ENCODE data around the gene SDF2L1.
"Not testable (repeated sequence)": the region's sequence is repeated elsewhere in the genome, so short reads cannot be mapped to it uniquely, and the experiment has no call there.

The SDF2L1 gene

DNA sequence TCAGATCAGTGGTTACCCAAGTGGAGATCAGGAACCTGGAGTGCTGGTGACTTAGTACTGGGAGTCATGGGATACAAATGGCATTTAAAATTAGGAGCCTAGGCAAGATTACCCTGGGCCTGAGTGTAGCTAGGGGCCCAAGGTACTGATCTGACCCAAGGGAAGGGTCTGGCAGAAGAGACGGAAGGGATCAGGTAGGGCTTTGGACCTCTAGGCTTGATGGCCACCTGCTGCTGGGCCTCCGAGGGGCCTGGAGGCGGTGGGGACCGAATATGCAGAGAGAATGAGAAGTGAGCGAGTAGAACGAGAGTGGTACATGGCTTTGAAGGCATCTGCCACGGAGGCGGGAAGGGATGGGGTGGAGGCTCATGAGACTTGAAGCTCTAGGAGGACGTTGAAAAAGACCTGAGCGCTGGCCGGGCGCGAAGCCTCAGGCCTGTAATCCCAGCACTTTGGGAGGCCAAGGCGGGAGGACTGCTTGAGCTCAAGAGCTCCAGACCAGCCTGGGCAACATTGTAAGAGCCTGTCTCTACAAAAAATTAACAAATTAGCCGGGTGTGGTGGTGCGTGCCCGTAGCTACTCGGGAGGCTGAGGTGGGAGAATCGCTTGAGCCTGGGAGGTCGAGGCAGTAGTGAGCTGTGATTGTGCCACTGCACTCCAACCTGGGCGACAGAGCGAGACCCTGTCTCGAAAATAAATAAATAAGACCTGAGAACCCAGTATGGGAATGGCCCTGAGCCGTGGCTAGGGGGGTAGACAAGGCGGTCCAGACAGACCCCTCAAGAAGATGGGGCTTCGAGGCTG lies 23.1 kb downstream of the SDF2L1 start:
- DNase-seq: peak; percentile 29

DNA sequence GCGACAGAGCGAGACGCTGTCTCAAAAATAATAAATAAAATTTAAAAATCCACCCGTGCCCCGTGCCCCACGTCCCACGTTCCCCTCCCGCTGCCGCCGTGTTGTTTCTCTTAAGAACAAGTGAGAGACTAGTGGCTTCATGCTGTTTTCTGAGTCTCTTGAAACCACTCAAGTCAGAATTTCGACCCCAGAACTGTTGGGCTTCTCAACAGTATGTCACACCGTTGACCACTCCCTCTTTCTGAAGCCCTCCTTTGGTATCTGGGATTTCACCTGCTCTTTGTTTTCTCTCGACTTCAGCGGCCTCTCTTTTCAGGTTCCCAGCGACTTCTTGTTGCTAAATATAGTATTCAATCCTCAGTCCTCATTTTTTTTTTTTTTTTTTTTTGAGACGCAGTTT lies 24.7 kb downstream of the SDF2L1 start:
- no peak for DNase-seq

- DNase-seq: no peak
Measured at GRCh38 chr22:21669026-21669425, 26.9 kb downstream of the SDF2L1 start.

GRCh38 chr22:21672107-21672629 lies 30.1 kb downstream of the SDF2L1 start:
- DNase-seq: no peak

DNA sequence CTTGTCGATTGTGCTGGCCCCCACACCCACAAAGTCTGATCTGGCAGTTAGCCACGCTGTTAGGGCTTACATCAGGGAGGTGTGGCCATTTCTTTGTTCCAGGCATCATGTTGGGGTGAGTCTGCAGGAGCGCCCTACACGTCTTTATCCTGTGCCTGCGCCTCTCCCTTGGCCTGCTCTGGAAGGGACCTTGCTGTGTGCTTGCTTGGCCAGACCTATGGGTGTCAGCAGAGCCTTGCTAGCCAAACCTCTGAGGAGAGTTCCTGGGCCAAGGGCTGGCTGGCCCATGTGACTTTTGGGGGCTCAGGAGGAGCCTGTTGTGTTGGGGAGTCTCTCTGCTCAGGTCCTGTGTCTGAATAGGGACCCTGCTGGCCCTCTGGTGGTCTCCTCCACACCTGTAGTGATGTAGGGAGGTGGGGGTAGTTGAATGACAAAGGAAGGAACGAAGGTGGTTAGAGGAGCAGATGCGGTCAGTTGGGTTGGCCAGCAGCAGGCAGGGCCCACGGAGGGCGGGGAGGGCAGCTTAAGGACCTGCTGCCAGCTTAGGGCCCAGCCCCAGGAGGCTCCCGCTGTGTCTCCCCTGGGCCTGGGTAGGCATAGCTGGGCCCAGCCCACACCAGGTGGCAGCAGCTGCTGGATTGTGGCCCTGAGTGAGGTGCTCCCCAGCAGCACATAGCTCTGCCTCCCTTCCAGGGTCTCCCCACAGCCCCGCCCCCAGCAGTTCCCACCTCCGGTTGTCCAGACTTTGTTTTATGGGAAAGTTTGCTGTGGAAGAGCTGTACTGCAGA lies 31.6 kb downstream of the SDF2L1 start:
- DNase-seq: no peak

DNA sequence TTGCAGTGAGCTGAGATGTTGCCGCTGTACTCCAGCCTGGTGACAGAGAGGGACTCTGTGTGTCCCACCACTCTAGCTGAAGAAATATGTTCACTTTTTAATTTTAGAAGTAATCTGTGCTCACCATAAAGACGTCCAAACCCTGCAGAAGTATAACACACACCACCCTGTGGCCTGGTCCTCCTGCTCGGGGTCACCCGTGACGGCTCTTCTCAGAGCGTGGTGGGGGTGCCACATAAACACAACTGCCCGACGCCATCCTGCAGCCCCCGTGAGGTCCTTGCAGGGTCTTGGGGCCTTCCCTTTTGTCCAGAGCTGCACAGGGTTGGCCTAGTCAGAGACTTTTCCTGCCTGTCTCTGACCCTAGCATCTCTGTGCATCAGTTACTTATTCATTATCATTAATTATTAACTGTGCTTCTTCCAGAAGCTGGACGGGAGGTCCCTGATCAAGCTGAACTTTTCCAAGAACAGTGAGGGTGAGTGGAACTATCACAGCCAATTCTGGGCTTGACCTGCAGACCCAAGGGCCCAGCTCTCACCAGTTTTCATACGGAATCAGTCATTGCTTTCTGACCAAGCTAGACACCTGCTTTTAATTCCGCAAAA lies 32.6 kb downstream of the SDF2L1 start:
- no peak for DNase-seq

DNA sequence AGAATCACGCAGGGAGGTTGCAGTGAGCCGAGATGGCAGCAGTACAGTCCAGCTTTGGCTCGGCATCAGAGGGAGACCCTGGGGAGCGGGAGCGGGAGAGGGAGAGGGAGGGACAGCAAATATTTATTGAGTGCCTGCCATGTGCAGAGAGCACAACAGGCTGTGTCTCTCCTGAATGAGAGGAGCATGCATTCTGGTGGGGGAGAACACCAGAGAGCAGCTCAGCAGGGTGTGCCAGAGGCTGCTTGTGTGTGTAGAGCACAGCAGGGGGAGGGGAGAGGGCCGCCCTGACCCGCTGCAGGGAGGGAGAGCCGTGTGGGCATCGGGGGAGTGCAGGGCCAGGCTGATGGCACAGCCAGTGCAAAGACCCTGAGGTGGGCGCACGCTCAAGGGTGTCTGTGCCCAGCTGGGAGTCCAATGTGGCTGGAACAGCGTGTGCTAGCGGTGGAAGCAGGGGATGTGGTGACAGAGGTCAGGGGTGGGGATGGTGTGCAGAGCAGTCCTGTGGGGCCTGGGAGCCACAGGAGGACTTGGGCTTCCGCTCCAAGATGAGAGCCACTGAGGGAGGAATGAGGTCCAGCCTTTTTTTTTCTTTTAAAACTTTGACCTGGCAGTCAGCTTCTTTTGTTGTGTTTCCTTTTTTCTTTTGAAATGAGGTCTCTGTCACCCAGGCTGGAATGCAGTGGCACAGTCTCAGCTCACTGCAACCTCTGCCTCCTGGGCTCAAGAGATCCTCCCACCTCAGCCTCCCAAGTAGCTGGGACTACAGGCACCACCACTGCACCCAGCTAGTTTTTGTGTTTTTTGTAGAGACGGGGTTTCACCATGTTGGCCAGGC lies 35.7 kb downstream of the SDF2L1 start:
- DNase-seq: no peak

DNA sequence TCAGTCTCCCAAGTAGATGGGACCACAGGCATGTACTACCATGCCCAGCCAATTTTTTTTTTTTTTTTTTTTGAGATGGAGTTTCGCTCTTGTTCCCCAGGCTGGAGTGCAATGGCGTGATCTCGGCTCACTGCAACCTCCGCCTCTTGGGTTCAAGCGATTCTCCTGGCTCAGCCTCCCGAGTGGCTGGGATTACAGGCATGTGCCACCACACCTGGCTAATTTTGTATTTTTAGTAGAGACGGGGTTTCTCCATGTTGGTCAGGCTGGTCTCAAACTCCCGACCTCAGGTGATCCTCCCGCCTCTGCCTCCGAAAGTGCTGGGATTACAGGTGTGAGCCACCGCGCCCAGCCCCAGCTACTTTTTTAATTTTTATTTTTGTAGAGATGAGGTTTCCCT lies 36.7 kb downstream of the SDF2L1 start:
- not testable (repeated sequence) for DNase-seq

DNA sequence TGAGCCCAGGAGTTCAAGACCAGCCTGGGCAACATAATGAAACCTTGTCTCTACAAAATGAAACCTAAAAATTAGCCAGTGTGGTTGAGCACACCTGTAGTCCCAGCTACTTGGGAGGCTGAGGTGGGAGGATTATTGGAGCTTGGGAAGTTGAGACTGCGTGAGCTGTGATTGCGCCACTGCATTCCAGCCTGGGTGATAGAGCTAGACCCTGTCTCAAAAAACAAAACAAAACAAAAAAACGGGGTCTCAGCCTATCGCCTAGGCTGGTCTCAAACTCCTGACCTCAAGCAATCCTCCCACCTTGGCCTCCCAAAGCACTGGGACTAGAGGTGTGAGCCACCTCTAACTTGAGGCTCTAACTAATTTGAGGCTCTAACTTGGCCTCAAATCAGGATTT lies 37.3 kb downstream of the SDF2L1 start:
- no peak for DNase-seq

DNA sequence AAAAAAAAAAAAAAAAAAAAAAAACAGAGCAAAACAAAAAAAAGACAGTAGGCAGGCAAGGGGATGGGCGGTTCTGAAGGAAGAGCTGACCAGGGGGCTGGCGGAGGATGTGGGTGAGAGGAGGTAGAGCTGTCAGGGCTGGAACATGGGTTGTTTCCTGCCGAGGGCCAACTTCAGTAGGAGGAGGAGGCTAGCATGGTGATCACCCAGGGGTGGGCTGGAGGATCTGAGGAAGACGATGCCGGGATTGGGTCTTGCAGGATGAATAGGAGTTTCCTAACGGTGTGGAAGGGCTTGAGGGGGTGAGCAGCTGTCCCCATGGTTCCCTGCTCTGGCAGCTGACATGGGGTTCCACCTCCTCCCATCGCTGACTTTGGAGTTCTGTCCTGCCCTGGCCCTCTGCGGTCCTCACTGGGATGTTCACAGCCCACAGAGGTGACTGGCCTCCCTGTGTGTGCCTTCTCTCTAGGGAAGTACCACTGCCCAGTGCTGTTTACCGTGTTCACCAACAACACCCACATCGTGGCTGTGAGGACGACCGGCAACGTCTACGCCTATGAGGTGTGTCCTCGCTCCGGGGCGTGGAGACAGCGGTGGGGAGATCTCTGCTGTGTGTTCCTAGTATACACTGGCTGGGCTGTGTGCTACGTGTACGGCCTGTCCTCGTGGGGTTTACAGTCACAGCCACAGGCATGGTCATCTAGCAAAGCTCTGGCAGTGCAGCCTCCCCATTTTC lies 38.9 kb downstream of the SDF2L1 start:
- no peak for DNase-seq

DNA sequence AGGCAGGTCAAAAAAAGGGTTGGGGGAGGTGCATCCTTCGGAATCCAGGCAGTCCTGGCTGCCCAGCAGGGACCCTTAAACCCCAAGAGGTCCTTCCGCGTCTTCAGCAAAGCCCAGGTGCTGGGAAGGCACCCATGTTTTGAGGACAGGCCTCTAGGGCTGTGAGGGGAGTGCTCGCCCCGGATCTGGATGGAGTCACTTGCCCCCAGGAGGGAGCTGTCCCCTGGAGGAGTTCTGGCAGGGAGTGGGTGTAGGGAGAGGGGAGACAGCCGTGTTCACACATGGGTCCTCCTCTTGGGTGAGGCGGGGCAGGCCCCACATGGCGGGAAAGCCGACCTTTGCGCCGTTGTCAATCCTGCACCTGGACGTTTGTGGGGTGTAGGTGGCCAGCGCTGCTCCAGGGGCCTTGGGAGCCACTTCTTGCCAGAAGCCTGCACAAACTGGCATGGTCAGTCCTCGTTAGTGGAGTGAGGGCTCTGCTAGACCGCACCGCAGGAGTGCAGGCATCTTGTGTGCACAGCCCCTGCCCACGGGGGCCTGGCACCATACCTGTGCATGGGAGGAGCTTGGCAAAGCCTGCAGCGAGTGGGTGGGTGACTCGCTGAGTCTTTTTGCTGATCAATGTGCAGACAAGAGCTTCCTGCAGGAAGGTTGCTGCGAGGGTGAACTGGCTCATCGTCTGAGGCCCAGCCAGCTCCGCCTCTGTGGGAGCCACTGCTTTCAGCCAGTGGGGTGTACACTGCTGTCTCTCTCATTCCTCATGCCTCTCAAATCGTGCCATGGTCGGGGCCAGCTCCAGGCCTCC lies 39.7 kb downstream of the SDF2L1 start:
- no peak for DNase-seq

DNA sequence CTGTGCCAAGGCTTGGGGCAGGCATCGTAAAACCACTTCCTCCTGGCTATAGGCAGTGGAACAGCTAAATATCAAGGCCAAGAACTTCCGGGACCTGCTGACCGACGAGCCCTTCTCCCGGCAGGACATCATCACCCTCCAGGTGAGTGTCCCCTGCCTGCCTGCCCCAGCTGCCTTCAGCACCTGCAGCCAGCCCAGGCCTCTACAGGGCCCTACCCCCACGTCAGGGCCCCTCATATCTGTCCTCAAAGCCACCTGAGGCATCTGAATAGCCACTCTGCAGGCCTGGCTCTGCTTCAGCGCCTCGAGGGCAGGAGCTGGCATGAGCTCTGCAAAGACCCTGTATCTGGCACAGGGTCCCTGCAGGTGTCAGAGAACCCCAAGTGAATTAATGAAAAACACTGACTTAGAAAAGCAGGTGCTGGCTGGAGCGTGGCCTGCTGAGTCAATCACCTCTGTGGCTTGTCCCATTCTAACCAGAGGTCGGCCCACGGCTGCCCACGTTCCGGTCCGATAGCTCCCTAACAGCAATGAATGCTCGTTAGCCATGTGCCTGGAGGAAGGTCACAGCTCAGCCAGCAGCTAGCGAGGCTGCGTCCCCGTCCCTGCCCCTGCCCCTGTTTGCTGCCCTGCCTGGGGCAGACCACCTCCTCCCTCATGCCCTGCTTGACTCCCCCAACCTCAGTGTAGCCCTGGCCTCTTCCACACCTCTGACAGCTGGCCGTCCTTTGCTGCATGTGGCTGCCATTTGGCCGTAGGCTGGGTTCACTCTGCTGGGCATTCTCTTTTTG lies 40.5 kb downstream of the SDF2L1 start:
- DNase-seq: no peak

DNA sequence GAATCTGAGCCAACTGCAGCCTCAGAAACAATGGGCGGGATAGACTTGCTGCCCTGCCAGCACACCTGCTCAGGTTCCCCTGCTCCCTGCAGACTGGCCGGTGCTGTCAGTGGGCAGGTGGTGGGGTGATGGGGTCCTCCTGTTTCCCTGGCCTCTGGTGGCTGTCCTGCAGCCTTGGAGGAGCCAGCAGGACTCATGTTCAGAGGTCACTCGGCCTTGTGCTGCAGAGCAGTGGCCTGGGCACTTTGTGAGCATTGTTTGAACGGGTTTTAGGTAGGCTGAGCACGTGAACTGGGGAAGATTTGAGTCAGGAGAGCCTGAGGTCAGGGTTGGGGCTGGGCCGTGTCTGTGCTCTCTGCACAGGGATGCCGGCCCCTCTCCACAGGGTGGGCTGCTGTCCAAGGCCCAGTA lies 41.3 kb downstream of the SDF2L1 start:
- no peak for DNase-seq

DNA sequence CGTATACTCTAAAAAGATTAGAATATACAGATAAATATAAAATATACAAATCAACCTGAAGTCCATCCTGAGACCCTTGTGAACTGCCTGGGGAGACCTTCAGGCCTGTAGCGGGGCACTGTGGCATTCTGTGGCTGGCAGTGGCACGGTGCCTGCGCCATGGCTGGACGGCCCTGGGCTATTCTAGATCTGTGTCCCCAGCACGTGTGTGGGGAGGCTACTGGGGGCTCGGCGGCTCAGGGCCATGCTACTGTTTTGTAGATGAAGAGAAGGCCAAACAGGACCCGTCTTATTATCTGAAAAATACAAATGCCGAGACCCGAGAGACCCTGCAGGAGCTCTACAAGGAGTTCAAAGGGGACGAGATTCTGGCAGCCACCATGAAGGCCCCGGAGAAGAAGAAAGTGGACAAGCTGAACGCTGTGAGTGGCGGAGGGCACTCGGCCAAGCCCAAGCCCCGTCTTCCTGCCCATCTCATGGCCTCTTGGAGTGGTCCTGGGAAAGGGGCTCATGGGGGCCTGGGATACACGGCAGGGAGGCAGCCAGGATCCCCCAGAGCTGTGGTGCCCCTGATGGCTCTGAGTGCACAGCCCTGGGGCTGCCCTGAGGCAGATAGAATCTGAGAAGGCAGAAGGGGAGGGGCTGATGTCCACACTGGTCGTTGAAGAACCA lies 42.5 kb downstream of the SDF2L1 start:
- DNase-seq: no peak

DNA sequence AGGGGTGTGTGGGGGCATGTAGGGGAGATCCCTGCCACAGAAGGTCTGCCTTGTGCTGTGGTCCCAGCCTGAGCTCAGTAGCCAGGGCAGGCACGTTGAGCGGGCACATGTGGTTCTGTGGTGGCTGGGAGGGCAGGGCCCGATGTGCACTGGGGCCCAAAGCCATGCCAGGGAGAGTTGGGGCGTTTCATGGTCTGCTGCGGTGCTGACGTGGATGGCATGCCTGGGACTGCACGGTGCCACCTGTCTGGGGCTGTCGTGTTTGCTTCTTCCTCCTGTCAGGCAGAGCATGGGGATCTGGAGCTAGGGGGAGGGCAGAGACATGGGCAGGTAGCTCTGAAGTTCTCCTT lies 43.0 kb downstream of the SDF2L1 start:
- no peak for DNase-seq

- no peak for DNase-seq
Measured at GRCh38 chr22:21686193-21686608, 44.1 kb downstream of the SDF2L1 start.

DNA sequence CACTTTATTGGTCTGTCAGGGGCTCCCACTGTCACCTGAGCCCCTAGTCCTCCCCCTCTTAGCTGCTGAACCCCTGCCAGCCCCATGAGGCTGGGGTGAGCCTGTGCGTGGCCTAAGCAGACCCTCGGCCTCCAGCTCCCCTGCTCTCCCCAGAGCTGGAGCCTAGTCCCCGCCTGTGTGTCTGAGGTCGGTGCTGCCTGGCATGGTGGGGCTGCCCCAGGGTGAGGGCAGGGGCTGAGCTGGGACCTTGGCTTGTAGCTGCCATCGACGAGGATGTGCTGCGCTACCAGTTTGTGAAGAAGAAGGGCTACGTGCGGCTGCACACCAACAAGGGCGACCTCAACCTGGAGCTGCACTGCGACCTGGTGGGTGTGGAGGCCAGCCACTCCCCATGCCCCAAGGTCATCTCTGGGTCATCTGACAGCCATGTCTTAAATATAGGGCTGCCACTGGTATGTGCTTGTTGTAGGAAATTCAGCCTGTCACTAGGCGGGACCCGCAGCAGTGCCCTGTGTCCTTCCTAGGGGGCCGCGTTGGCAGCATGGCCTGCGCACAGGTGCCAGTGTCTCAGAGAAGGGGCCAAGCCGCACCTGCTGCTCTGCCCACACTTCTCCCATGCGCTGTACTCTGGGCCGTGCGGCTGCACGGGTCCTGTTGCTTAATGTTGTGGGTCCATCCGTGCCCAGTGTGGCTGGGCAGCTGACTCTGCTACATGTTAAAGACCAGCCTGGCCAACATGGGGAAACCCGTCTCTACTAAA lies 44.7 kb downstream of the SDF2L1 start:
- no peak for DNase-seq

DNA sequence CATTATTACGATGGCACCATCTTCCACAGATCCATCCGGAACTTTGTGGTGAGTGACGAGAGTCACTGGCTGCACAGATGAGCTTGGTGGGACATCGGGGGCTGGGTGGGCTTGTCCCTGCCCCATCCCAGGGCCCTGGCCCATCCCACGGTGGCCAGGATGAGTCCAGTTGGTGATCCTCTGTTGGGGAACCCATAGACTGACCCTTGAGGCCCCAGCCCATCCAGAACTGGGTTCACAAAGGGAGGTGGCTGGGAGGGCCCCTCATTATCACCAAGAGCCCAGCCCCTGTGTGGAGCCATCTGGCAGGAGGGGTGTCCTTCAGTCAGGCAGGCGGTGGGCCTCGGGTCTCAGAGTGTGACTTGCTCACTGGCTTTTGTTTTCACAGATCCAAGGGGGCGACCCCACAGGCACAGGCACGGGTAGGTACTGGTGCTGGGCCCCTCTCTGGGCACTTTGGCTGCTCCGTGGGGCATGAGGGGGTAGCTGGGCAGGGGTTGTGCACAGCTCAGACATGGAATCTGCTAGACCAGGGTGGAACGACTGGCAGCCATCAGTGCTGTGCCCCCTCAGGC lies 45.7 kb downstream of the SDF2L1 start:
- no peak for DNase-seq

DNA sequence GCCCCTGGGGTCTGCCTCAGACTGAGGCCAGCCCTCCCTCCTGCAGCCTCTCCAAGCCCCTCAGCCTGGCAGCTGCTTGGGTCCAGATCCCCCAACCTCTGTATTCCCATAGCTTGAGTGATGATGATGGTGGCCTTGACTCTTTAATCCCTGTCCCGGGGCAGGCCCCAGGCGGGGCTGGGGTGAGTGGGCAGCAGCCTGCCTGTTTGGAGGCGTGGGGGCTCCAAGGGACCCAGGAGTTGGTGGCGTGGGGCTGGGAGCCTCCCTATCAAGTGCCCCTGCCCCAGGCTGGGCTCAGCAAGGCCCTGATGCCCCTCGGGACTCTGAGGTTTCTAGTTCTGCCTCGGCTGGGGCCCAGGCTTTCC lies 46.2 kb downstream of the SDF2L1 start:
- no peak for DNase-seq

Data from SHP77 treated with DMSO at 0.1 percent for 48 hours (cell line).